ENCODE data around the gene BHLHE41. TPM values are rescaled to one million over a fixed set of nuclear protein-coding genes. Genes with fewer than 3 reads are reported as not detected.

Gene BHLHE41
- total and polyA plus RNA-seq, 4 donors: 0.17 to 0.29 (median 0.23) TPM; not detected in 1

DNA sequence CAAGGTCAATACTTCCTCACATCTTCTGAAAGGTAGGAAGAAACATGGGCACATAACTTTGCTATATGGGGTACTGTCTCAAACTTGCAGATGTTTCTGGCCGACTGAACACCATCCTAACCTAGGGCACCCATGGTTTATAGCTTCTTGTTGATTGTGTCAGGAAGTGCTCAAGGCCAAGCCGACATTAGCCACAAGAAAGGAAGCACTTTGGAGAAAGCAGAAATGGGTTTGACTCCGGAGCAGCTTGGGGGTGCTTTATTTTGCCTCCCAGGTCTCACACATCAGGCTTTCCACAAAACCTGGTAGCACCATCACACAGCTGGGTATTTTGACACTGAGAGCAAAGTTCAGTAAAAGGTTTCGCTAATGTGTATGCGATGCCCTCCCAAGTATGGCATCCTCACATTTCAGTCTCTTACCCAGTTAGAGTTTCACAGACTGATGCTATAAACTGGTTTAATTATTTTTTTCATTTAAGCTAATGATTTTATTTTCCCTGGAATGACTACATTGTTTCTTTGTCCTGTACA is 25.2 kb upstream of the BHLHE41 start:
- Histone ChIP-seq H3K36me3 (ENCODE audit: control insufficient read depth in 4 of 4, insufficient read depth in 3 of 4, low read depth in 1 of 4, low read length in 3 of 4) (no peaks in the 10 kb centered on the region), H3K27ac (ENCODE audit: low read depth in 1 of 2, low read length in 2 of 2) (no peak overlapping the region), H3K9ac (ENCODE audit: low read depth in 1 of 2, low read length in 2 of 2) (no peak overlapping the region), H3K27me3 (ENCODE audit: control insufficient read depth in 4 of 4, insufficient read depth in 4 of 4, low read length in 3 of 4) (no peaks in the 10 kb centered on the region), H3K9me3 (ENCODE audit: control insufficient read depth in 4 of 4, low read length in 3 of 4) (no peaks in the 10 kb centered on the region), H3K4me1 (ENCODE audit: control insufficient read depth in 4 of 4, insufficient read depth in 4 of 4, low read length in 3 of 4) (no peaks in the 10 kb centered on the region), H3K4me3 (ENCODE audit: low read depth in 1 of 3, low read length in 3 of 3) (no peak overlapping the region)
- TF ChIP-seq, protein P1, sequence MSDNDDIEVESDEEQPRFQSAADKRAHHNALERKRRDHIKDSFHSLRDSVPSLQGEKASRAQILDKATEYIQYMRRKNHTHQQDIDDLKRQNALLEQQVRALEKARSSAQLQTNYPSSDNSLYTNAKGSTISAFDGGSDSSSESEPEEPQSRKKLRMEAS (IDR thresholded peaks at IDR 0.05): no peak
- TF ChIP-seq, protein P2, sequence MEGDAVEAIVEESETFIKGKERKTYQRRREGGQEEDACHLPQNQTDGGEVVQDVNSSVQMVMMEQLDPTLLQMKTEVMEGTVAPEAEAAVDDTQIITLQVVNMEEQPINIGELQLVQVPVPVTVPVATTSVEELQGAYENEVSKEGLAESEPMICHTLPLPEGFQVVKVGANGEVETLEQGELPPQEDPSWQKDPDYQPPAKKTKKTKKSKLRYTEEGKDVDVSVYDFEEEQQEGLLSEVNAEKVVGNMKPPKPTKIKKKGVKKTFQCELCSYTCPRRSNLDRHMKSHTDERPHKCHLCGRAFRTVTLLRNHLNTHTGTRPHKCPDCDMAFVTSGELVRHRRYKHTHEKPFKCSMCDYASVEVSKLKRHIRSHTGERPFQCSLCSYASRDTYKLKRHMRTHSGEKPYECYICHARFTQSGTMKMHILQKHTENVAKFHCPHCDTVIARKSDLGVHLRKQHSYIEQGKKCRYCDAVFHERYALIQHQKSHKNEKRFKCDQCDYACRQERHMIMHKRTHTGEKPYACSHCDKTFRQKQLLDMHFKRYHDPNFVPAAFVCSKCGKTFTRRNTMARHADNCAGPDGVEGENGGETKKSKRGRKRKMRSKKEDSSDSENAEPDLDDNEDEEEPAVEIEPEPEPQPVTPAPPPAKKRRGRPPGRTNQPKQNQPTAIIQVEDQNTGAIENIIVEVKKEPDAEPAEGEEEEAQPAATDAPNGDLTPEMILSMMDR (IDR thresholded peaks at IDR 0.05; ENCODE audit: low read depth, low read length, missing input control): no peak
- TF ChIP-seq, protein P3, sequence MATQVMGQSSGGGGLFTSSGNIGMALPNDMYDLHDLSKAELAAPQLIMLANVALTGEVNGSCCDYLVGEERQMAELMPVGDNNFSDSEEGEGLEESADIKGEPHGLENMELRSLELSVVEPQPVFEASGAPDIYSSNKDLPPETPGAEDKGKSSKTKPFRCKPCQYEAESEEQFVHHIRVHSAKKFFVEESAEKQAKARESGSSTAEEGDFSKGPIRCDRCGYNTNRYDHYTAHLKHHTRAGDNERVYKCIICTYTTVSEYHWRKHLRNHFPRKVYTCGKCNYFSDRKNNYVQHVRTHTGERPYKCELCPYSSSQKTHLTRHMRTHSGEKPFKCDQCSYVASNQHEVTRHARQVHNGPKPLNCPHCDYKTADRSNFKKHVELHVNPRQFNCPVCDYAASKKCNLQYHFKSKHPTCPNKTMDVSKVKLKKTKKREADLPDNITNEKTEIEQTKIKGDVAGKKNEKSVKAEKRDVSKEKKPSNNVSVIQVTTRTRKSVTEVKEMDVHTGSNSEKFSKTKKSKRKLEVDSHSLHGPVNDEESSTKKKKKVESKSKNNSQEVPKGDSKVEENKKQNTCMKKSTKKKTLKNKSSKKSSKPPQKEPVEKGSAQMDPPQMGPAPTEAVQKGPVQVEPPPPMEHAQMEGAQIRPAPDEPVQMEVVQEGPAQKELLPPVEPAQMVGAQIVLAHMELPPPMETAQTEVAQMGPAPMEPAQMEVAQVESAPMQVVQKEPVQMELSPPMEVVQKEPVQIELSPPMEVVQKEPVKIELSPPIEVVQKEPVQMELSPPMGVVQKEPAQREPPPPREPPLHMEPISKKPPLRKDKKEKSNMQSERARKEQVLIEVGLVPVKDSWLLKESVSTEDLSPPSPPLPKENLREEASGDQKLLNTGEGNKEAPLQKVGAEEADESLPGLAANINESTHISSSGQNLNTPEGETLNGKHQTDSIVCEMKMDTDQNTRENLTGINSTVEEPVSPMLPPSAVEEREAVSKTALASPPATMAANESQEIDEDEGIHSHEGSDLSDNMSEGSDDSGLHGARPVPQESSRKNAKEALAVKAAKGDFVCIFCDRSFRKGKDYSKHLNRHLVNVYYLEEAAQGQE (IDR thresholded peaks at IDR 0.05): no peak
- TF ChIP-seq YY1 (IDR thresholded peaks at IDR 0.05): no peak
- TF ChIP-seq, protein P4, sequence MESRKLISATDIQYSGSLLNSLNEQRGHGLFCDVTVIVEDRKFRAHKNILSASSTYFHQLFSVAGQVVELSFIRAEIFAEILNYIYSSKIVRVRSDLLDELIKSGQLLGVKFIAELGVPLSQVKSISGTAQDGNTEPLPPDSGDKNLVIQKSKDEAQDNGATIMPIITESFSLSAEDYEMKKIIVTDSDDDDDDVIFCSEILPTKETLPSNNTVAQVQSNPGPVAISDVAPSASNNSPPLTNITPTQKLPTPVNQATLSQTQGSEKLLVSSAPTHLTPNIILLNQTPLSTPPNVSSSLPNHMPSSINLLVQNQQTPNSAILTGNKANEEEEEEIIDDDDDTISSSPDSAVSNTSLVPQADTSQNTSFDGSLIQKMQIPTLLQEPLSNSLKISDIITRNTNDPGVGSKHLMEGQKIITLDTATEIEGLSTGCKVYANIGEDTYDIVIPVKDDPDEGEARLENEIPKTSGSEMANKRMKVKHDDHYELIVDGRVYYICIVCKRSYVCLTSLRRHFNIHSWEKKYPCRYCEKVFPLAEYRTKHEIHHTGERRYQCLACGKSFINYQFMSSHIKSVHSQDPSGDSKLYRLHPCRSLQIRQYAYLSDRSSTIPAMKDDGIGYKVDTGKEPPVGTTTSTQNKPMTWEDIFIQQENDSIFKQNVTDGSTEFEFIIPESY (IDR thresholded peaks at IDR 0.05): no peak
- TF ChIP-seq JUND (IDR thresholded peaks at IDR 0.05): no peak
- TF ChIP-seq RXRA (IDR thresholded peaks at IDR 0.05): no peak
- TF ChIP-seq FOXA1 (IDR thresholded peaks at IDR 0.05): no peak
- no peak for TF ChIP-seq HNF4G (IDR thresholded peaks at IDR 0.05)
- TF ChIP-seq FOXA2 (IDR thresholded peaks at IDR 0.05): no peak
- TF ChIP-seq SP1 (IDR thresholded peaks at IDR 0.05): no peak
- TF ChIP-seq NR2F2 (IDR thresholded peaks at IDR 0.05): no peak
- no peak for TF ChIP-seq EGR1 (IDR thresholded peaks at IDR 0.05; ENCODE audit: low read depth in 2 of 2)
- TF ChIP-seq HNF4A (conservative IDR thresholded peaks at IDR 0.05): no peak
- TF ChIP-seq GABPA (IDR thresholded peaks at IDR 0.05 in 1 of 2, conservative IDR thresholded peaks at IDR 0.05 in 1 of 2): no peak
- TF ChIP-seq RAD21 (IDR thresholded peaks at IDR 0.05): no peak
- TF ChIP-seq, protein P5, sequence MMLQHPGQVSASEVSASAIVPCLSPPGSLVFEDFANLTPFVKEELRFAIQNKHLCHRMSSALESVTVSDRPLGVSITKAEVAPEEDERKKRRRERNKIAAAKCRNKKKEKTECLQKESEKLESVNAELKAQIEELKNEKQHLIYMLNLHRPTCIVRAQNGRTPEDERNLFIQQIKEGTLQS (IDR thresholded peaks at IDR 0.05): no peak
- TF ChIP-seq TAF1 (conservative IDR thresholded peaks at IDR 0.05): no peak
- DNase-seq (ENCODE audit: low spot score): no peak
- WGBS: 47% methylated on average over 5 of the region's 5 CpGs

All from liver (tissue), 9 donors.